GM23338 (cell line): Measurements from ENCODE around the gene NCKAP5. TPM values are rescaled to one million over a fixed set of nuclear protein-coding genes. Genes with fewer than 3 reads are reported as not detected.

ENCODE experiments used
- ATAC-seq: fragments of 200-7000 bp; cut with Tn5 transposase; 3 replicates; pipeline ENCODE4 v1.9.1; 2020
- DNase-seq: peaks from one replicate; pipeline ENCODE4 v3.0.0-alpha.2; 2015; ENCODE audit warnings: low spot score
- H2AFZ ChIP-seq: fragments of 200-600 bp; sonication (generic); 2 replicates; pipeline ENCODE4 v1.8.0; 2016; ENCODE audit warnings: antibody characterized with exemption, mild to moderate bottlenecking, moderate library complexity
- H3F3A ChIP-seq: fragments of 200-600 bp; sonication (generic); replicated peaks from 2 replicates; pipeline ENCODE4 v1.8.0; 2017; ENCODE audit warnings: antibody characterized with exemption, mixed run types, low read depth
- H3K27ac ChIP-seq: fragments of 200-600 bp; sonication (generic); 2 replicates; pipeline ENCODE4 v1.6.1; 2016; ENCODE audit warnings: low read depth
- H3K27me3 ChIP-seq: fragments of 200-600 bp; sonication (generic); 2 replicates; pipeline ENCODE4 v1.8.0; 2016; ENCODE audit warnings: mild to moderate bottlenecking, mixed run types, moderate library complexity; ENCODE audit not compliant: insufficient read depth
- H3K36me3 ChIP-seq: fragments of 200-600 bp; sonication (generic); 2 replicates; pipeline ENCODE4 v1.8.0; 2016; ENCODE audit warnings: mild to moderate bottlenecking; ENCODE audit not compliant: insufficient read depth
- H3K4me1 ChIP-seq: fragments of 200-600 bp; sonication (generic); 2 replicates; pipeline ENCODE4 v1.8.0; 2016; ENCODE audit warnings: mild to moderate bottlenecking, moderate library complexity; ENCODE audit not compliant: insufficient read depth
- H3K4me2 ChIP-seq: fragments of 200-600 bp; sonication (generic); 2 replicates; pipeline ENCODE4 v1.7.1; 2017; ENCODE audit warnings: mixed run types
- H3K4me3 ChIP-seq: fragments of 200-600 bp; sonication (generic); 2 replicates; pipeline ENCODE4 v1.6.1; 2016; ENCODE audit warnings: mixed run types
- H3K79me2 ChIP-seq: fragments of 200-600 bp; sonication (generic); replicated peaks from 2 replicates; pipeline ENCODE4 v1.8.0; 2017; ENCODE audit warnings: mild to moderate bottlenecking; ENCODE audit not compliant: insufficient read depth
- H3K9me2 ChIP-seq: fragments of 200-600 bp; sonication (generic); 2 replicates; pipeline ENCODE4 v1.8.0; 2017; ENCODE audit not compliant: insufficient read depth
- H4K20me1 ChIP-seq: fragments of 200-600 bp; sonication (generic); replicated peaks from 2 replicates; pipeline ENCODE4 v1.8.0; 2017; ENCODE audit warnings: mild to moderate bottlenecking; ENCODE audit not compliant: insufficient read depth
- H3K27ac Mint-ChIP-seq: 2 replicates; pipeline ENCODE4 v1.8.0; 2020; ENCODE audit warnings: inconsistent platforms, mild to moderate bottlenecking, moderate library complexity, mixed read lengths
- H3K27me3 Mint-ChIP-seq: 3 replicates; pipeline ENCODE4 v1.8.0; 2022; ENCODE audit warnings: low read depth, mild to moderate bottlenecking, moderate library complexity, mixed read lengths, inconsistent platforms; ENCODE audit not compliant: insufficient read depth, poor library complexity
- H3K36me3 Mint-ChIP-seq: 3 replicates; pipeline ENCODE4 v1.8.0; 2021; ENCODE audit warnings: low read depth, mild to moderate bottlenecking, inconsistent platforms, moderate library complexity, mixed read lengths
- H3K4me1 Mint-ChIP-seq: 3 replicates; pipeline ENCODE4 v1.8.0; 2020; ENCODE audit warnings: mild to moderate bottlenecking, inconsistent platforms, mixed read lengths
- H3K4me3 Mint-ChIP-seq: 3 replicates; pipeline ENCODE4 v1.8.0; 2021; ENCODE audit warnings: moderate library complexity, mild to moderate bottlenecking, inconsistent platforms, mixed read lengths
- H3K9me3 Mint-ChIP-seq: 3 replicates; pipeline ENCODE4 v1.8.0; 2020; ENCODE audit warnings: moderate library complexity, mild to moderate bottlenecking, inconsistent platforms, mixed read lengths
- CREB1 ChIP-seq: fragments of 250-450 bp; sonication (Bioruptor Pico); IDR thresholded peaks from 2 replicates; pipeline ENCODE4 v1.5.0; 2020; ENCODE audit warnings: low read depth, mild to moderate bottlenecking, moderate library complexity
- ETS1 ChIP-seq: IDR thresholded peaks from 2 replicates; pipeline ENCODE4 v1.6.1; 2016; ENCODE audit warnings: antibody characterized with exemption
- EZH2 ChIP-seq: fragments of 200-600 bp; sonication (generic); IDR thresholded peaks from one replicate; pipeline ENCODE4 v1.8.0; 2017; ENCODE audit warnings: antibody characterized with exemption, mild to moderate bottlenecking, low read depth; ENCODE audit not compliant: unreplicated experiment
- POLR2AphosphoS5 ChIP-seq: IDR thresholded peaks from 2 replicates; pipeline ENCODE4 v1.6.1; 2016; ENCODE audit warnings: antibody characterized with exemption, low read depth
- REST ChIP-seq: IDR thresholded peaks from one replicate; pipeline ENCODE4 v1.6.1; 2018; ENCODE audit warnings: antibody characterized with exemption; ENCODE audit not compliant: unreplicated experiment
- ZNF114 ChIP-seq: fragments of 250-450 bp; sonication (Bioruptor Pico); IDR thresholded peaks from 2 replicates; pipeline ENCODE4 v1.5.0; 2020; ENCODE audit warnings: mild to moderate bottlenecking, moderate library complexity
- ZNF331 ChIP-seq: fragments of 250-450 bp; sonication (Bioruptor Pico); IDR thresholded peaks from 2 replicates; pipeline ENCODE4 v1.5.0; 2020; ENCODE audit warnings: low read depth, mild to moderate bottlenecking, moderate library complexity
- polyA plus RNA-seq: library from polyadenylated mRNA; unstranded; fragments of >200 nt; fragmentation: Nextera tagmentation; extraction: Ambion mirVana; gene quantifications from 2 replicates; pipeline ENCODE4 v1.2.1, GENCODE V29; 2016
- total RNA-seq: library from RNA; depleted of rRNA; stranded (reverse); fragments of >200 nt; shearing (Covaris generic); gene quantifications from 2 replicates; pipeline ENCODE4 v1.2.3, GENCODE V29; 2014

The NCKAP5 gene
- total and polyA plus RNA-seq, 2 experiments from 2014 or later = 0.34 to 0.73 TPM

GRCh38 chr2:133380991-133381390 lies 187.3 kb downstream of the NCKAP5 start:
- ATAC-seq (no peak), DNase-seq (no peak)
- H3K27me3 Mint-ChIP-seq = no peaks in the 10 kb centered on the region
- no peaks in the 10 kb centered on the region for H3K36me3 Mint-ChIP-seq
- Histone ChIP-seq H3K4me2 (no peak overlapping the region), H3F3A (no peaks in the 10 kb centered on the region), H3K36me3 (no peaks in the 10 kb centered on the region), H3K27ac (no peak overlapping the region), H3K4me1 (peaks cover 13% of the 10 kb centered on the region), H2AFZ (no peak overlapping the region), H3K27me3 (no peaks in the 10 kb centered on the region), H3K4me3 (no peak overlapping the region), H4K20me1 (no peaks in the 10 kb centered on the region), H3K79me2 (no peaks in the 10 kb centered on the region), H3K9me2 (no peaks in the 10 kb centered on the region)
- no peaks in the 10 kb centered on the region for H3K9me3 Mint-ChIP-seq
- H3K4me3 Mint-ChIP-seq = no peak overlapping the region
- no peak overlapping the region for H3K27ac Mint-ChIP-seq
- H3K4me1 Mint-ChIP-seq = peaks cover 14% of the 10 kb centered on the region
- TF ChIP-seq EZH2 = no peak
- no peak for TF ChIP-seq POLR2AphosphoS5

- H3K36me3 ChIP-seq = 0 out of 2 replicates have a peak, but pooled peaks cover 5% of the 10 kb centered on the region
- H3K4me1 ChIP-seq = peaks cover 13% of the 10 kb centered on the region
- no peak overlapping the region for H3K4me3 ChIP-seq
- no peak overlapping the region for H3K4me3 Mint-ChIP-seq
- no peak overlapping the region for H3K27ac Mint-ChIP-seq
- H3K9me3 Mint-ChIP-seq = no peaks in the 10 kb centered on the region
- H3K9me2 ChIP-seq = no peaks in the 10 kb centered on the region
- H3K36me3 Mint-ChIP-seq = no peaks in the 10 kb centered on the region
- no peak overlapping the region for H2AFZ ChIP-seq
- no peaks in the 10 kb centered on the region for H3F3A ChIP-seq
- H3K4me1 Mint-ChIP-seq = peaks cover 14% of the 10 kb centered on the region
- no peak overlapping the region for H3K4me2 ChIP-seq
- H4K20me1 ChIP-seq = no peaks in the 10 kb centered on the region
- no peak for DNase-seq
- no peaks in the 10 kb centered on the region for H3K27me3 ChIP-seq
- no peak for ATAC-seq
- no peak overlapping the region for H3K27ac ChIP-seq
- H3K79me2 ChIP-seq = no peaks in the 10 kb centered on the region
- H3K27me3 Mint-ChIP-seq = no peaks in the 10 kb centered on the region
- TF ChIP-seq ZNF114 (CRISPR knock-in tag) = no peak
Observed at GRCh38 chr2:133378928-133379549, 189.2 kb downstream of the NCKAP5 start.

- Histone ChIP-seq H3F3A (no peaks in the 10 kb centered on the region), H3K27ac (no peak overlapping the region), H2AFZ (no peak overlapping the region), H3K4me1 (peaks cover 13% of the 10 kb centered on the region), H3K36me3 (0 out of 2 replicates have a peak, but pooled peaks cover 5% of the 10 kb centered on the region), H3K9me2 (no peaks in the 10 kb centered on the region), H3K79me2 (no peaks in the 10 kb centered on the region), H3K4me3 (no peak overlapping the region), H4K20me1 (no peaks in the 10 kb centered on the region), H3K27me3 (no peaks in the 10 kb centered on the region), H3K4me2 (no peak overlapping the region)
- ATAC-seq (no peak), DNase-seq (no peak)
- Mint-ChIP-seq H3K36me3 (no peaks in the 10 kb centered on the region), H3K4me3 (no peak overlapping the region), H3K9me3 (no peaks in the 10 kb centered on the region), H3K27me3 (no peaks in the 10 kb centered on the region), H3K4me1 (peaks cover 14% of the 10 kb centered on the region), H3K27ac (no peak overlapping the region)
- TF ChIP-seq REST = no peak
- no peak for TF ChIP-seq ZNF331 (CRISPR knock-in tag)
- no peak for TF ChIP-seq ETS1
- no peak for TF ChIP-seq ZNF114 (CRISPR knock-in tag)
- TF ChIP-seq CREB1 (CRISPR knock-in tag) = no peak
- no peak for TF ChIP-seq EZH2
Observed at GRCh38 chr2:133378386-133378785, 189.9 kb downstream of the NCKAP5 start.
